ENCODE measurements around the gene AKAP6.

The AKAP6 gene

GRCh38 chr14:32731249-32731648, 402.2 kb downstream of the AKAP6 start:
- no peaks in the 10 kb centered on the region for H3K27me3 Mint-ChIP-seq (ENCODE audit: low read depth)
- no peaks in the 10 kb centered on the region for H3K36me3 Mint-ChIP-seq (ENCODE audit: low read depth)
- TF ChIP-seq, protein P1, sequence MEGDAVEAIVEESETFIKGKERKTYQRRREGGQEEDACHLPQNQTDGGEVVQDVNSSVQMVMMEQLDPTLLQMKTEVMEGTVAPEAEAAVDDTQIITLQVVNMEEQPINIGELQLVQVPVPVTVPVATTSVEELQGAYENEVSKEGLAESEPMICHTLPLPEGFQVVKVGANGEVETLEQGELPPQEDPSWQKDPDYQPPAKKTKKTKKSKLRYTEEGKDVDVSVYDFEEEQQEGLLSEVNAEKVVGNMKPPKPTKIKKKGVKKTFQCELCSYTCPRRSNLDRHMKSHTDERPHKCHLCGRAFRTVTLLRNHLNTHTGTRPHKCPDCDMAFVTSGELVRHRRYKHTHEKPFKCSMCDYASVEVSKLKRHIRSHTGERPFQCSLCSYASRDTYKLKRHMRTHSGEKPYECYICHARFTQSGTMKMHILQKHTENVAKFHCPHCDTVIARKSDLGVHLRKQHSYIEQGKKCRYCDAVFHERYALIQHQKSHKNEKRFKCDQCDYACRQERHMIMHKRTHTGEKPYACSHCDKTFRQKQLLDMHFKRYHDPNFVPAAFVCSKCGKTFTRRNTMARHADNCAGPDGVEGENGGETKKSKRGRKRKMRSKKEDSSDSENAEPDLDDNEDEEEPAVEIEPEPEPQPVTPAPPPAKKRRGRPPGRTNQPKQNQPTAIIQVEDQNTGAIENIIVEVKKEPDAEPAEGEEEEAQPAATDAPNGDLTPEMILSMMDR (IDR thresholded peaks at IDR 0.05; ENCODE audit: unreplicated experiment in 3 of 3) = no peak
- H3K4me3 Mint-ChIP-seq = no peak overlapping the region
- no peak overlapping the region for H3K27ac Mint-ChIP-seq
- no peaks in the 10 kb centered on the region for H3K4me1 Mint-ChIP-seq
- H3K9me3 Mint-ChIP-seq = no peaks in the 10 kb centered on the region

- H3K36me3 Mint-ChIP-seq (ENCODE audit: low read depth) = no peaks in the 10 kb centered on the region
- H3K27ac Mint-ChIP-seq = no peak overlapping the region
- no peaks in the 10 kb centered on the region for H3K9me3 Mint-ChIP-seq
- H3K27me3 Mint-ChIP-seq (ENCODE audit: low read depth) = no peaks in the 10 kb centered on the region
- no peaks in the 10 kb centered on the region for H3K4me1 Mint-ChIP-seq
- TF ChIP-seq, protein P1 (IDR thresholded peaks at IDR 0.05; ENCODE audit: unreplicated experiment in 3 of 3) = no peak
- H3K4me3 Mint-ChIP-seq = no peak overlapping the region
These were observed 403.9 kb downstream of the AKAP6 start for GRCh38 chr14:32733015-32733414.

GRCh38 chr14:32734261-32734660, 405.2 kb downstream of the AKAP6 start:
- Mint-ChIP-seq H3K4me1 (no peaks in the 10 kb centered on the region), H3K27me3 (ENCODE audit: low read depth) (no peaks in the 10 kb centered on the region), H3K27ac (no peak overlapping the region), H3K4me3 (no peak overlapping the region), H3K36me3 (ENCODE audit: low read depth) (no peaks in the 10 kb centered on the region), H3K9me3 (no peaks in the 10 kb centered on the region)
- TF ChIP-seq, protein P1 (IDR thresholded peaks at IDR 0.05; ENCODE audit: unreplicated experiment in 3 of 3) = no peak

DNA sequence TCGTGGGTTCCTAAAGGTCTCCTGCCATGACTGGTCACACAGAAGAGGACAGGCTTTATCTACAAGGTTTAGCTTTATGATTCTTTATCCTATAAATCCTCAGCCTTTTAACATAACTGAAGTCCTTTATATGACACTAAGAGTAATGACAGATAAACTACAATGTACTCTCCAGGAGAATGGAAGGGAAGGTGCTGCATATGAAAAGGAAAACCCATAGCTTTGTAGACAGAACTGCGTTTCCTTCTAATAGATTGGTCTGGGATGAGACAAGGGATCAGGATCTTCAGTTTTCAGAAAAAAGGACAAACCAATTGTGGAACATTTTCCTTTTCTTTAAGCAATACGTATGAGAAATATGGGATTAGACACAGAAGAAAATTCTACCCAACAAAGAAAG, 408.5 kb downstream of the AKAP6 start:
- H3K36me3 Mint-ChIP-seq (ENCODE audit: low read depth) = no peaks in the 10 kb centered on the region
- no peak overlapping the region for H3K4me3 Mint-ChIP-seq
- H3K27me3 Mint-ChIP-seq (ENCODE audit: low read depth) = no peaks in the 10 kb centered on the region
- no peak overlapping the region for H3K27ac Mint-ChIP-seq
- H3K9me3 Mint-ChIP-seq = no peaks in the 10 kb centered on the region
- no peaks in the 10 kb centered on the region for H3K4me1 Mint-ChIP-seq
- TF ChIP-seq, protein P1 (IDR thresholded peaks at IDR 0.05; ENCODE audit: unreplicated experiment in 3 of 3) = no peak

DNA sequence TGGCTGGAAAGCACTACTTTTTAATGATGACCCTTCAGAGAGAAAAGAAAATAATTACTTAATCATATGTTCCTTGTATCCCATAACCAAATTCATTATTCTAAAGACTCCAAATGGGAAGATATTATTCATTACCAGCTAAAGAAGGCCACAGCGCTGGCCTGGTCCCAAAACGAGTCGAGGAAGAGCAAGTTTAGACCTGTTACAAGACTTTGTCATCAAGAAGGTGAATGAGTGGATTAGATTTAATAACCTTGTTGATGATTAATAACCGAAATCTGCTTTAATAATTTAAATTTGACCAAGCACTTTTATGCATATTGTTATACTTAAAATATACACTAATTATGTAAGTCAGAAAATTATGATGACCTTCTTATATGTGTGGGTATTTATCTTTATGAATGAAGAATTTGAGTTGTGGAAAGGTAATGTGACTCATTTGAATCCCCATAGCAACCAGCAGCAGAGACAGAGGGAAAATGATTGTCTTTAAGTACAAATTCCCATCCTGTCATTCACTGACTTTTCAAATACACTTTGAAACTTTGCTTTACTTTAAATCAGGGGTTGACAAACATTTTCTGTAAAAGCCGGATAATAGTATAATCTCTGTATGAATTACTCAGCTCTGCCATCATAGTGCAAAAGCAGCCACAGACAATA, 409.2 kb downstream of the AKAP6 start:
- no peak overlapping the region for H3K4me3 Mint-ChIP-seq
- H3K27me3 Mint-ChIP-seq (ENCODE audit: low read depth) = no peaks in the 10 kb centered on the region
- no peaks in the 10 kb centered on the region for H3K4me1 Mint-ChIP-seq
- no peak overlapping the region for H3K27ac Mint-ChIP-seq
- TF ChIP-seq, protein P1 (IDR thresholded peaks at IDR 0.05; ENCODE audit: unreplicated experiment in 3 of 3) = no peak
- H3K36me3 Mint-ChIP-seq (ENCODE audit: low read depth) = no peaks in the 10 kb centered on the region
- H3K9me3 Mint-ChIP-seq = no peaks in the 10 kb centered on the region

DNA sequence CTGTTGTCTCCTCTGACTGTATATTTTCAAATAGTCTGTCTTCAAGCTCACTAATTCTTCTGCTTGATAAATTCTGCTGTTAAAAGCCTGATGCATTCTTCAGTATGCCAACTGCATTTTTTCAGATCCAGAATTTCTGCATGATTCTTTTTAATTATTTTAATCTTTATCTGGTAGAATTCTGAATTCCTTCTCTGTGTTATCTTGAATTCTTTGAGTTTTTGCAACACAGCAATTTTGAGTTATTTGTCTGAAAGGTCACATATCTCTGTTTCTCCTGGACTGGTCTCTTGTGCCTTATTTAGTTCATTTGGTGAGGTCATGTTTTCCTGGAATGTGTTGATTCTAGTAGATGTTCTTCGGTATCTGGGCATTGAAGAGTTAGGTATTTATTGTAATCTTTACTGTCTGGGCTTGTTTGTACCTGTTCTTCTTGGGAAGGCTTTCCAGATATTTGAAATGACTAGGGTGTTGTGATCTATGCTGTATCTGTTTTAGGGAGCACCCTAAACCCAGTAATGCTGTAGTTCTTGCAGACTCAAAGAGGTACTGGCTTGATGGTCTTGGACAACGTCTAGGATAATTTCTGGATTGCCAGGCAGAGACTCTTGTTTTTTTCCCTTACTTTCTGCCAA, 415.8 kb downstream of the AKAP6 start:
- H3K27me3 Mint-ChIP-seq (ENCODE audit: low read depth) = no peaks in the 10 kb centered on the region
- no peaks in the 10 kb centered on the region for H3K4me1 Mint-ChIP-seq
- no peak overlapping the region for H3K4me3 Mint-ChIP-seq
- H3K36me3 Mint-ChIP-seq (ENCODE audit: low read depth) = no peaks in the 10 kb centered on the region
- H3K27ac Mint-ChIP-seq = no peak overlapping the region
- peaks cover 5% of the 10 kb centered on the region for H3K9me3 Mint-ChIP-seq
- TF ChIP-seq, protein P1 (IDR thresholded peaks at IDR 0.05; ENCODE audit: unreplicated experiment in 3 of 3) = no peak
